K562 (cell line): ENCODE data around the gene ENPP6. TPM values are rescaled to one million over a fixed set of nuclear protein-coding genes. Genes with fewer than 3 reads are reported as not detected.
A peak's percentile ranks its signal among the peaks of the same experiment; 100 is the strongest.

Source experiments
- BCOR ChIP-seq: fragments of 450-650 bp; IDR thresholded peaks from 2 replicates; pipeline ENCODE4 v1.6.1; 2016
- BRCA1 ChIP-seq, 2 experiments: fragments of 450-650 bp in 1 of 2; sonication (generic) in 1 of 2; formaldehyde crosslinking in 1 of 2; IDR thresholded peaks; 2 replicates each; pipeline versions ENCODE4 v1.5.0 to v1.6.1; 2017 to 2020; ENCODE audit warnings: mild to moderate bottlenecking in 1 of 2, missing genetic modification reagents in 1 of 2
- CBX3 ChIP-seq, 2 experiments: IDR thresholded peaks; 1 replicate in 1 of 2; 2 replicates in 1 of 2; pipeline ENCODE4 v1.6.1; 2012; ENCODE audit warnings: inconsistent platforms in 2 of 2, low read length in 2 of 2, borderline replicate concordance in 1 of 2, control low read depth in 1 of 2
- CTBP1 ChIP-seq: fragments of 450-650 bp; IDR thresholded peaks from 2 replicates; pipeline ENCODE4 v1.6.1; 2016; ENCODE audit warnings: borderline replicate concordance
- HCFC1 ChIP-seq: IDR thresholded peaks from 2 replicates; pipeline ENCODE4 v1.6.1; 2012; ENCODE audit warnings: low read depth, low read length, improper control_type of control experiment
- NFIC ChIP-seq: fragments of 450-650 bp; IDR thresholded peaks from 2 replicates; pipeline ENCODE4 v1.6.1; 2017; ENCODE audit warnings: mild to moderate bottlenecking, inconsistent platforms
- RAD21 ChIP-seq, 2 experiments: fragments of 250-450 bp in 1 of 2; fragments of 450-650 bp in 1 of 2; sonication (Bioruptor Pico) in 1 of 2; formaldehyde crosslinking in 1 of 2; IDR thresholded peaks in 1 of 2; conservative IDR thresholded peaks in 1 of 2; 2 replicates each; pipeline versions ENCODE4 v1.4.0 to v1.8.0; 2020 to 2022; ENCODE audit warnings: mild to moderate bottlenecking in 2 of 2, moderate library complexity in 1 of 2
- TBP ChIP-seq: optimal IDR thresholded peaks from 2 replicates; pipeline ENCODE3; 2011; ENCODE audit warnings: low read depth, low read length, improper control_type of control experiment
- THRAP3 ChIP-seq: fragments of 450-650 bp; IDR thresholded peaks from 2 replicates; pipeline ENCODE4 v1.6.1; 2016; ENCODE audit warnings: mild to moderate bottlenecking, inconsistent platforms, borderline replicate concordance
- YBX1 ChIP-seq: fragments of 450-650 bp; IDR thresholded peaks from 2 replicates; pipeline ENCODE4 v1.7.1; 2016; ENCODE audit warnings: mild to moderate bottlenecking
- YY1 ChIP-seq, 3 experiments: IDR thresholded peaks; 2 replicates each; pipeline ENCODE4 v1.6.1; 2011; ENCODE audit warnings: low read length in 2 of 3, mild to moderate bottlenecking in 2 of 3, moderate library complexity in 2 of 3, borderline replicate concordance in 1 of 3, control low read depth in 1 of 3, low read depth in 1 of 3; ENCODE audit not compliant: insufficient read depth in 3 of 3, insufficient replicate concordance in 2 of 3, control insufficient read depth in 1 of 3, insufficient read length in 1 of 3; ENCODE audit errors: extremely low read depth in 1 of 3
- ZNF3 ChIP-seq: fragments of 250-450 bp; sonication (Bioruptor Pico); IDR thresholded peaks from 2 replicates; pipeline ENCODE4 v1.5.0; 2021; ENCODE audit warnings: mild to moderate bottlenecking, moderate library complexity
- ZNF311 ChIP-seq: fragments of 250-450 bp; sonication (Bioruptor Pico); IDR thresholded peaks from 2 replicates; pipeline ENCODE4 v1.4.0; 2020; ENCODE audit warnings: mild to moderate bottlenecking, moderate library complexity
- polyA plus RNA-seq, 8 experiments: library from polyadenylated mRNA; depleted of rRNA in 4 of 8; stranded (reverse) in 5 of 8; unstranded in 3 of 8; fragments of >200 nt; fragmentation: Nextera tagmentation in 2 of 8; fragmentation: Illumina TruSeq in 1 of 8; extraction: Ambion mirVana in 2 of 8; extraction: Trizol in 1 of 8; gene quantifications; 2 replicates each; pipeline versions ENCODE4 v1.2.1 to v1.2.3, GENCODE V29; 2011 to 2014; ENCODE audit warnings: inconsistent platforms in 1 of 8, missing spikeins in 1 of 8
- total RNA-seq, 7 experiments: library from RNA; depleted of rRNA in 6 of 7; stranded (reverse); fragments of >200 nt in 6 of 7; fragmentation: Illumina TruSeq in 2 of 7; extraction: Trizol in 2 of 7; gene quantifications; 2 replicates each; pipeline versions ENCODE4 v1.2.1 to v1.2.3, GENCODE V29; 2011 to 2021; ENCODE audit warnings: low replicate concordance in 1 of 7
- TF ChIP-seq, protein P1 (sequence below): fragments of 450-650 bp; formaldehyde crosslinking; IDR thresholded peaks from 2 replicates; pipeline ENCODE4 v1.4.0; 2022; ENCODE audit warnings: mild to moderate bottlenecking, moderate library complexity
- TF ChIP-seq, protein P2 (sequence below): sonication (generic); formaldehyde crosslinking; IDR thresholded peaks from 2 replicates; pipeline ENCODE4 v1.8.0; 2022; ENCODE audit warnings: mild to moderate bottlenecking, missing genetic modification reagents

ENPP6 gene
- total and polyA plus RNA-seq, 9 of the 15 experiments (the other 6 are each of a cell fraction or from before 2014, with no cell fraction given), result 0.29 TPM; not detected in 8

DNA sequence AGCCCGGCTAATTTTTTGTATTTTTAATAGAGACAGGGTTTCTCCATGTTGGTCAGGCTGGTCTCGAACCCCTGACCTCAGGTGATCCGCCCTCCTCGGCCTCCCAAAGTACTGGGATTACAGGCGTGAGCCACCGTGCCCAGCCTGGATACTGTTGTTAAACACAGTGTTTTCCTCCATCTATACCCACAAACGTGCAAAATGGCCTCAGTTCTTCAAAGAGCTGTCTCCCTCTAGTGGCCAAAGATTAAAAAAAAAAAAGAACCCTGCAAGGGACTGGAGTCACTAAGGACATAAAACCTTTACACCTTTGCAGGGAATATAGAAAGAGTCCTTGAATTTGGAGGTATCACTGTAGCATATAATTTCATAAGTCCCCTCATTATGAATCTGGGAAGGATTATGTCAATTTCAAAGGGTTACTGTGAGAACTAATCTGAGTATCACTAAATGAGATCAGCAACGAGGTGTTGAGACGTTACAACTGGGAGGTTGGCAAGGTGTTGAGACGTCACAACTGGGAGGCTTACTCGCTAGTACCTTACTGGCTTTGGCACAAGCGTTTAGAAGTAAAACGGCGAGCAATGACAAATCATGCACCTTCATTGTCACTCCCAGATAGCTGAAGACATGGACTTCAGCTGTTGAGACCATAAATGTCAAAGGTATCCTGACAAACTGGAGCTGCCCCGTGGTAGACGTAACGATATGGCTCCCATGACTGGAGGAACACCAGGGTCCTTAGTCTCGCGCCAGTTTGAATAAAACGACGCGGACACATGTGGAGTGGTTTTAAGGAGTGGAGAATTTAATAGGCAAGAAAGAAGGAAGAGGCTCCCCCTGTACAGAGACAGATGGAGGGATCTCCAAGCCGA, 33.4 kb upstream of the ENPP6 start (continued):
- TF ChIP-seq, protein P1, sequence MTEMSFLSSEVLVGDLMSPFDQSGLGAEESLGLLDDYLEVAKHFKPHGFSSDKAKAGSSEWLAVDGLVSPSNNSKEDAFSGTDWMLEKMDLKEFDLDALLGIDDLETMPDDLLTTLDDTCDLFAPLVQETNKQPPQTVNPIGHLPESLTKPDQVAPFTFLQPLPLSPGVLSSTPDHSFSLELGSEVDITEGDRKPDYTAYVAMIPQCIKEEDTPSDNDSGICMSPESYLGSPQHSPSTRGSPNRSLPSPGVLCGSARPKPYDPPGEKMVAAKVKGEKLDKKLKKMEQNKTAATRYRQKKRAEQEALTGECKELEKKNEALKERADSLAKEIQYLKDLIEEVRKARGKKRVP (CRISPR knock-in tag), result no peak
- TF ChIP-seq YY1 (IDR thresholded peaks at IDR 0.05; ENCODE audit: borderline replicate concordance in 1 of 3, control insufficient read depth in 1 of 3, extremely low read depth in 1 of 3, insufficient read depth in 3 of 3, insufficient read length in 1 of 3, insufficient replicate concordance in 2 of 3, low read depth in 1 of 3, low read length in 2 of 3), result peak in 1 of 3 experiments; percentile 64
- no peak for TF ChIP-seq NFIC
- no peak for TF ChIP-seq HCFC1
- TF ChIP-seq, protein P2, sequence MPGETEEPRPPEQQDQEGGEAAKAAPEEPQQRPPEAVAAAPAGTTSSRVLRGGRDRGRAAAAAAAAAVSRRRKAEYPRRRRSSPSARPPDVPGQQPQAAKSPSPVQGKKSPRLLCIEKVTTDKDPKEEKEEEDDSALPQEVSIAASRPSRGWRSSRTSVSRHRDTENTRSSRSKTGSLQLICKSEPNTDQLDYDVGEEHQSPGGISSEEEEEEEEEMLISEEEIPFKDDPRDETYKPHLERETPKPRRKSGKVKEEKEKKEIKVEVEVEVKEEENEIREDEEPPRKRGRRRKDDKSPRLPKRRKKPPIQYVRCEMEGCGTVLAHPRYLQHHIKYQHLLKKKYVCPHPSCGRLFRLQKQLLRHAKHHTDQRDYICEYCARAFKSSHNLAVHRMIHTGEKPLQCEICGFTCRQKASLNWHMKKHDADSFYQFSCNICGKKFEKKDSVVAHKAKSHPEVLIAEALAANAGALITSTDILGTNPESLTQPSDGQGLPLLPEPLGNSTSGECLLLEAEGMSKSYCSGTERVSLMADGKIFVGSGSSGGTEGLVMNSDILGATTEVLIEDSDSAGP, result no peak
- TF ChIP-seq ZNF3, result no peak
- no peak for TF ChIP-seq THRAP3
- TF ChIP-seq YBX1, result no peak
- TF ChIP-seq CTBP1, result no peak
- no peak for TF ChIP-seq ZNF311
- TF ChIP-seq BRCA1 (IDR thresholded peaks at IDR 0.05), result no peak
- no peak for TF ChIP-seq BRCA1 (CRISPR knock-in tag; IDR thresholded peaks at IDR 0.05)
- TF ChIP-seq BCOR, result no peak
- peak; percentile 49 to 58 for TF ChIP-seq RAD21 (CRISPR knock-in tag; conservative IDR thresholded peaks at IDR 0.05 in 1 of 2, IDR thresholded peaks at IDR 0.05 in 1 of 2)
- 0 out of 3 replicates have a peak, but pooled peaks of 1 of the 2 experiments have one; percentile 17 for TF ChIP-seq CBX3 (IDR thresholded peaks at IDR 0.05; ENCODE audit: borderline replicate concordance in 1 of 2, low read length in 2 of 2)
- no peak for TF ChIP-seq TBP
